KMS-11 (cell line): ENCODE measurements around the gene CFAP53.

Experiments used
- H2AFZ ChIP-seq: fragments of 200-600 bp; sonication (generic); 2 replicates; pipeline ENCODE4 v1.6.1; 2016; ENCODE audit warnings: antibody characterized with exemption, mixed run types, low read depth
- H3K27ac ChIP-seq: fragments of 200-600 bp; sonication (generic); 2 replicates; pipeline ENCODE4 v1.6.1; 2016; ENCODE audit warnings: mild to moderate bottlenecking, mixed run types
- H3K27me3 ChIP-seq: fragments of 200-600 bp; sonication (generic); 2 replicates; pipeline ENCODE4 v1.6.1; 2017; ENCODE audit warnings: mild to moderate bottlenecking, low read depth, mixed run types, moderate library complexity; ENCODE audit not compliant: insufficient read depth
- H3K36me3 ChIP-seq: fragments of 200-600 bp; sonication (generic); 2 replicates; pipeline ENCODE4 v1.6.1; 2017; ENCODE audit warnings: mild to moderate bottlenecking, mixed run types; ENCODE audit not compliant: insufficient read depth
- H3K4me1 ChIP-seq: fragments of 200-600 bp; sonication (generic); 2 replicates; pipeline ENCODE4 v1.6.1; 2016; ENCODE audit warnings: mild to moderate bottlenecking, low read depth, mixed run types; ENCODE audit not compliant: poor library complexity, severe bottlenecking
- H3K4me2 ChIP-seq: fragments of 200-600 bp; sonication (generic); 2 replicates; pipeline ENCODE4 v1.7.0; 2016; ENCODE audit warnings: mild to moderate bottlenecking, mixed run types
- H3K4me3 ChIP-seq: fragments of 200-600 bp; sonication (generic); IDR thresholded peaks from 2 replicates; pipeline ENCODE4 v1.6.1; 2017; ENCODE audit warnings: low read depth, low read length, mixed read lengths; ENCODE audit not compliant: insufficient read depth
- H3K79me2 ChIP-seq: fragments of 200-600 bp; sonication (generic); 2 replicates; pipeline ENCODE4 v1.6.1; 2016; ENCODE audit warnings: low read depth, mixed run types; ENCODE audit not compliant: insufficient read depth
- H3K9ac ChIP-seq: fragments of 200-600 bp; sonication (generic); 2 replicates; pipeline ENCODE4 v1.6.1; 2016; ENCODE audit warnings: mild to moderate bottlenecking, mixed run types
- H4K20me1 ChIP-seq: fragments of 200-600 bp; sonication (generic); 2 replicates; pipeline ENCODE4 v1.6.1; 2016; ENCODE audit warnings: mild to moderate bottlenecking, mixed run types; ENCODE audit not compliant: insufficient read depth
- CTCF ChIP-seq: fragments of 200-600 bp; sonication (generic); conservative IDR thresholded peaks from 2 replicates; pipeline ENCODE4 v1.6.1; 2017; ENCODE audit warnings: low read depth, mild to moderate bottlenecking, antibody characterized with exemption, low read length, moderate library complexity, mixed read lengths

Gene CFAP53

DNA sequence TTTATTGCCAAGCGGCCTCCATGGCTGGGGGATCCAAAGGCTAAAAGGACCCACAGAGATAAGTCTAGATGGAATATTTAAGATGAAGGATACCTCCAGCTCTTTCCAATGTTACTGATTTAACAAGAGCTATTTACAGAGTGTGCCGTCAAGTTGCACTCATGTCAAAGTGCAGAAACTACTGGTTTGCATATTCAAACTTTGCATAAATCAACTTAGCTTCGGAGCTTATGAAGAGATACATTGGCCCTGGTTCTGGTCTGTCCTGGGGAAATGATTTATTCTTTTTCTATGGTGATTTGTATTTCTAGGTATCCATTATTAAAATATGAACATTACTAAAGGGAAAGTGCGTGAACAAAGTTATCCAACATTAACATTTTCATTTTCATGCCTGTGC, 57.0 kb downstream of the CFAP53 start:
- Histone ChIP-seq H3K4me3 (no peak overlapping the region), H4K20me1 (no peaks in the 10 kb centered on the region), H3K27ac (no peak overlapping the region), H3K36me3 (no peaks in the 10 kb centered on the region), H3K79me2 (no peaks in the 10 kb centered on the region), H3K4me2 (no peak overlapping the region), H2AFZ (no peak overlapping the region), H3K4me1 (no peaks in the 10 kb centered on the region), H3K9ac (no peak overlapping the region), H3K27me3 (no peaks in the 10 kb centered on the region)
- no peak for TF ChIP-seq CTCF

DNA sequence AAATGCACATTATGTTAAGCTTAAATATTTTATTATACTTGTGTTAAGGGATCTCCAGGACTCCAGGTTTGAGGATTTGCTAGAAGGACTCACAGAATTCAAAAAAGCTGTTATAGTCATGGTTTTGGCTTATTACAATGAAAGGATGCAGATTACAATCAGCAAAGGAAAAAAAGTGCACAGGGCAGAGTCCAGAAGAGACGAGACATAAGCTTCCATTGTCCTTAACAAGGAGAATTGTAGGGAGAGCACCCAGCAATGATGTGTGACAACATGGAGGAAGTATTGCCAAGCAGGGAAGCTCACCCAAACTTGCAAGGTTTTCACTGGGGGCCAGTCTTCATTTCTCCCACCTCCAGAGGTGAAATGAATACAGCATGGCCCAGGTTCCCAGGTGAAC, 58.6 kb downstream of the CFAP53 start:
- no peaks in the 10 kb centered on the region for H4K20me1 ChIP-seq
- H3K79me2 ChIP-seq: no peaks in the 10 kb centered on the region
- H3K36me3 ChIP-seq: no peaks in the 10 kb centered on the region
- H3K4me1 ChIP-seq: no peaks in the 10 kb centered on the region
- H3K4me3 ChIP-seq: no peak overlapping the region
- H3K9ac ChIP-seq: no peak overlapping the region
- no peak overlapping the region for H2AFZ ChIP-seq
- H3K27ac ChIP-seq: no peak overlapping the region
- no peak for TF ChIP-seq CTCF
- H3K4me2 ChIP-seq: no peak overlapping the region
- no peaks in the 10 kb centered on the region for H3K27me3 ChIP-seq

- 0 out of 2 replicates have a peak, but pooled peaks have one; percentile 23 for TF ChIP-seq CTCF
- H3K36me3 ChIP-seq: no peaks in the 10 kb centered on the region
- H3K4me2 ChIP-seq: no peak overlapping the region
- H4K20me1 ChIP-seq: no peaks in the 10 kb centered on the region
- no peak overlapping the region for H3K4me3 ChIP-seq
- no peaks in the 10 kb centered on the region for H3K4me1 ChIP-seq
- no peak overlapping the region for H3K27ac ChIP-seq
- no peaks in the 10 kb centered on the region for H3K79me2 ChIP-seq
- no peak overlapping the region for H2AFZ ChIP-seq
- H3K9ac ChIP-seq: no peak overlapping the region
- no peaks in the 10 kb centered on the region for H3K27me3 ChIP-seq
Measured at GRCh38 chr18:50203801-50204604, 62.3 kb downstream of the CFAP53 start.

DNA sequence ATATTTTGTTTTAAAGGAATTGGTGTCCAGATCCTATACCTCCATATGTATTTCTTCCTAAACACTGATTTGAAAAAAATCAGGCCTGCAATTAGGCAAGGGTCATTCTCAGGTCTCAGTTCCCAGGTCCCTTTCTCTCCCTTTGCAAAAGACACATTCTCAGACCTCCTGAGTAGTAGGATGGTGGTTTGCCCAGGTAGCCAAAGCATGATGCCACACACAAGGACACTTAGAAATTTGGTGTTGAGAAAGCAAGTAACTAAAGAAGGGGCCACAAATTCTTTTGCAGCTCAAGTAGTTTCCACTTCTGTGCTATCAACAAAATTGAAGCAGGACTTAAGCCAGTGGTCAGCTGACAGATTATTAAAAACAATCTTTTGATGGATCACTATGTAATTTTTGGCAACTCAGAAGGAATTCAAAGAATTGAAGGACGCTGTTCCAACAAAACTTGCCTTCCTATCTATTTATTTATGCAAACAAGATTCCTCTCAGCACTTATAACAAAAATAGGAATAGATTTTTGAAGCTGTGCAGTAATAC, 64.7 kb downstream of the CFAP53 start:
- no peak overlapping the region for H3K4me2 ChIP-seq
- no peaks in the 10 kb centered on the region for H3K79me2 ChIP-seq
- no peaks in the 10 kb centered on the region for H3K4me1 ChIP-seq
- H3K36me3 ChIP-seq: no peaks in the 10 kb centered on the region
- no peak for TF ChIP-seq CTCF
- H2AFZ ChIP-seq: no peak overlapping the region
- H3K4me3 ChIP-seq: no peak overlapping the region
- no peak overlapping the region for H3K9ac ChIP-seq
- H4K20me1 ChIP-seq: no peaks in the 10 kb centered on the region
- H3K27me3 ChIP-seq: no peaks in the 10 kb centered on the region
- H3K27ac ChIP-seq: no peak overlapping the region
